Frontal cortex (tissue), 4 donors: Measurements from ENCODE around the gene APP. TPM values are rescaled to one million over a fixed set of nuclear protein-coding genes. Genes with fewer than 3 reads are reported as not detected.
"Not testable (repeated sequence)": the region's sequence is repeated elsewhere in the genome, so short reads cannot be mapped to it uniquely, and the experiment has no call there.

Experiments used
- DNase-seq, 2 donors: peaks; one replicate each; pipeline ENCODE4 v3.0.0; 2012; ENCODE audit warnings: low spot score in 2 of 2
- FAIRE-seq: peaks from 2 replicates; lab custom pipeline; 2012; peaks lifted over from hg19 to GRCh38; lab: Jason Lieb, UNC
- total RNA-seq: library from RNA; depleted of rRNA; stranded (reverse); fragments of >200 nt; gene quantifications from one replicate; pipeline ENCODE4 v1.2.3, GENCODE V29; 2014
- donor health status: control.
- donor health status: control.
- donor health status: control.

The APP gene
- total RNA-seq, 1 donor from 2014 or later, result 549 TPM

DNA sequence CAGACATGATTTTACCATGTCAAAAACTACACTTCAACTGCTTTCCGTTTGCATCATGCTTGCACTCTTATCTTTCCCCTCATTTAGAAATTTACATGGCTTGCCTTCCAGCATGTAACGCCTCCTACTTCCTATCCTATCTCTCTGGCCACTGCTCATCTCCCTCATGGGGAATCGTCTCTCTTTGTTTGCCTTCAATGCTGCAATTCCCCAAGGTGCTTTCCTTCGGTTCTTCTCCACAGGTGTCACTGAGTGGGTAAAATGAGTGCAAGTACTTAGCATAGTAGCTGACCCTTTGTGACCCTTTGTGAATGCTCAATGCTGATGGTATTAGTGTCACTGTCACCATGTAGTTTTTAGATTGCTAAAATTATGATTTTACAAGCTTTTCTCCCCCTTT is 63.1 kb downstream of the APP start:
- no peak for DNase-seq
- FAIRE-seq, result no peak

GRCh38 chr21:26106562-26106961 is 64.0 kb downstream of the APP start:
- FAIRE-seq, result no peak
- no peak for DNase-seq

DNA sequence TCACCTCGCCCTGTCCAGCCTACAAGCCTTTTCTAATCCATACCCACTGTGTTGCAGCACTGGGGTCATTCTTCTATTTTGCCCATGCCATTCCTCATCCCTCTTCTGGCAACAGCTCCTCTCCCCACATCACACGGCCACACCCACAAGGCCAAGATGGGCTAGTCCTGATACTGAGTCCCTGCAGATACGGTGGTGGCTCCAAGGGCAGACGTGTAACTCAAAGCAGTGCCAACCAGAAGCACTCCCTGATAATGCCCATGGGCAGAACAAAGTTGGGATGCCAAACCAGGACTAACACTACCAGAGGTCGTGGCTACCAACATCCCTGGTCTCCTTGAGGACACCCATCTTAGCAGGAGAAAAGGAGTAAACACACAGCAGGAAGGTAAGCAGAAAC is 64.8 kb downstream of the APP start:
- FAIRE-seq (no peak), DNase-seq (no peak)

- DNase-seq (no peak), FAIRE-seq (no peak)
Measured at GRCh38 chr21:26100573-26100972, 70.0 kb downstream of the APP start.

- no peak for FAIRE-seq
- DNase-seq, result no peak
Measured at GRCh38 chr21:26099610-26100219, 70.9 kb downstream of the APP start.

- FAIRE-seq, result no peak
- no peak for DNase-seq
Measured at GRCh38 chr21:26098772-26099397, 71.7 kb downstream of the APP start.

GRCh38 chr21:26097475-26097874 is 73.1 kb downstream of the APP start:
- DNase-seq (no peak), FAIRE-seq (no peak)

DNA sequence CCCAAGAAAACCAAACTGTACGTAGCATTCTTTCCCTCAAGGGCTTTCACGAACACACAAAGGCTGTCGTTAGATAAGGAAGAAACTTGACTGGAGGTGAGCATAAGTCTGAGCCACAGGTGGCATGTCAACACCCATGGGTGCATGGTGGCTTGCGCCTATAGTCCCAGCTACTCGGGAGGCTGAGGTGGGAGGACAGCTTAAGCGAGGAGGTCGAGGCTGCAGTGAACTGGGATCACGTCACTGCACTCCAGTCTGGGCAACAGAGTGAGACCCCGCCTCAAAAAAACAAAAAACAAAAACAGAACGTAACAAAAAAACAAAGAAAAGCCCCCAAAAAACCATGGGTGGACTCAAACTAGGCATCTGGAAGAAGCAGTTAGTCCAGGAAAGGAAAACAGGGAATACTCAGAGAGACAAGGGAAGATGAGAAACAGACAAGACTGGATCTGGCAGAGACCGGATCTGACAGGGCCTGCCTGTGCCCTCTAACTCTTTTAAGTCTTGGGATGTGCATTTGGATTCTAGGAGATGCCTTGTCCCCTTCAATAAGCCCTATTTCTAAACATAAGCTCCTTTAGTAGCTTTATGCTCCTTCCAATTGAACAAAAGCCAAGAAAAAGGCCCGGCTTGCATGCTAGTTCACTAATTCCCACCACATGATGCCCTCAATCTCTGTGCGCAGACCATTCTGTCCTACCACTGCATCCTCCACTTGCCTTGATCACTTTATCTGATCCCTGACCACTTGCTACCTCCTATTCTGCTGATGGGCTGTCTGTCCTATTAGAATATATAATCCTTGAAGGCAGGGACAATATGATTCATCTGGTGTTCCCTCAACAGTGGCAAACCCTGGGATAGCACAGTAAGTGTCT is 73.8 kb downstream of the APP start:
- DNase-seq (no peak), FAIRE-seq (no peak)

- no peak for DNase-seq
- FAIRE-seq, result no peak
Measured at GRCh38 chr21:26095131-26095530, 75.4 kb downstream of the APP start.

GRCh38 chr21:26093122-26093521 is 77.4 kb downstream of the APP start:
- DNase-seq, result no peak

DNA sequence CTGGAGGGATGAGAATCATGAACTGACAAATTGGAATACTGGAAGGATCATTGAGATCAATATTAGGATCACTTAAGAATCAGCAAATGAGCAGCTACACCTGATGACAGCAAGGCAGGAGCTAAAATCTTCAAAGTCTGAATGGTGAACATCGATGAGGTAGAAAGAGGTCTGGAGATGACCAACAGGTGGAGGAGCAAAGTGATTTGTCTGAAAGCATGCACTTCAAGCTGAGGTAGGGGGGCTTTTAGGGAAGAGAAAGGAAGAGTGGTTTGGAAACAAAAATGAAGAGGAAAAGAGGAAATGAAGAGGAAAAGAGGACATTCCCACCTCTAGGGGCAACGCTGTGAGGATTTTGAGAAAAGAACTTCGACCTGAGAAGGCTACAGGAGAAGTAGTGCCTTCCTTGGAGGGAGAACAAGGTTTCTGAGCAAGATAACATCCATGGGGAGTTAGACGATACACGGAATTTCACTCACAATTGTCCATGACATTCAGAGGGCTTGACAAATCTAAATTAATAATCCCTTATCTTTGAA is 79.0 kb downstream of the APP start:
- DNase-seq (no peak), FAIRE-seq (no peak)

More at GRCh38 chr21:26093122-26093521, 77.4 kb downstream of the APP start:
- FAIRE-seq, result no peak

DNA sequence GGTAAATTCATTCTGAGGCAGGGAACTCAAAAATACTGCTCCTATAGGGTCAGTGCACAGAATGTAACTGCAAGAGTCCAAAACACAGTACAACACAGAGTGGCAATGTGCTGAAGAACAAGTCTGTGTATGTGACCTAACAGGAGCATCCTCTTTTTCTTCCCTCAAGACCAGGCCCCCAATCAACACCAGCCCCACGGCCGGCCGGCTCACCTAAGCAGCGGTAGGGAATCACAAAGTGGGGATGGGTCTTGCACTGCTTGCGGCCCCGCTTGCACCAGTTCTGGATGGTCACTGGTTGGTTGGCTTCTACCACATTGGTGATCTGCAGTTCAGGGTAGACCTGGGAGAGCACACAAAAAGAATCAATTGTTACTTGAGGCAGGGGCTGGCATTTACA is 80.8 kb downstream of the APP start:
- no peak for FAIRE-seq
- DNase-seq, result no peak

DNA sequence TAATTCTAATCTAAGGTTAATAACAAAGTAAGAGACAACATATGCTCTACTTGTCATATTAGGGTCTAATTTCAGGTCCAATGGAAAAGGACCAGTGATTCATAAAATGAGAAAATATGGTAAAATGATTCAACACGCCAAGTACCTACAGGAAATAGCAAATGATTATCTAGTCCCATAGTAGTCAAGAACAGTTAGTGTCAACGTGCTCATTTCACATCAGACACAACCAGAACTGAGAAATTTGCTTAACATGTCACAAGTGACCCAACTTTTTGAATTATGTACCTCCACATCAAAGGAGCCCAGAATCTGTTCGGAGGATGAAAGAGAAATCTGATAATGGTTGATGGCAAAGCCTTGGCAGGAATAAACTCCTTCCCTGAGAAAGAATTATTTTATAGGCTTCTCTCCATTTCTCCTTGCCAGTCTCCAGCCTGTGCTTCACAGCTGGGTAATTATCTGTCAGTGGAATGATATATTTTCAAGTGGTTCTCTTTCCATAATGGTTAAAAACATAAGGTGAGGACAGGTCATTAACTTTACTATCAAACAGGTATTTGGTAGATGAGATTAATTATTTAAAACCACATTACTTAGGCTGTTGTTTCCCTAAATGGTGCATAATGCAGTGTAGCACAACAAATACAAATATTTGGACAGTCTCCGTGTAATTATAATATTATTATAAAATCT is 83.2 kb downstream of the APP start:
- FAIRE-seq, result no peak
- DNase-seq, result no peak

- no peak for DNase-seq
- no peak for FAIRE-seq
Measured at GRCh38 chr21:26085882-26086281, 84.7 kb downstream of the APP start.

- FAIRE-seq (no peak), DNase-seq (no peak)
Measured at GRCh38 chr21:26085127-26085526, 85.4 kb downstream of the APP start.

DNA sequence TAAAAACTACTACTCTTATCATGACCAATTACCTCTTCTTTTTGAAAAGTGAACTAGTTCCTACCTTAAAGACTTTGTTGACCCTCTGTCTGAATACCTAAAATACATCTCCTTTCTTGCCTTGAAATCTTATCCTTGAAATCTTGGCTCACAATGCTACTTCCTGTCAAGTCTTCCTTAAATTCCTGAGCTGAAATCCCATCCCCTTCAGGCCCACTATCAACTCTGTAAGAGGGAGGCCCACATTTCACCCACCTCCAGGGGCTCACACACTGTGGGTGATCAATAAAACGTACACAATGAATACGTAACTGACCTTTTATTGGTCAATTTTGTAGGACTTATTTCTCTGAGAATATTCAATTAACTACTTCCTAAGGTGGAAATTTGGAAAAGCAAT is 88.0 kb downstream of the APP start:
- FAIRE-seq (no peak), DNase-seq (no peak)

DNA sequence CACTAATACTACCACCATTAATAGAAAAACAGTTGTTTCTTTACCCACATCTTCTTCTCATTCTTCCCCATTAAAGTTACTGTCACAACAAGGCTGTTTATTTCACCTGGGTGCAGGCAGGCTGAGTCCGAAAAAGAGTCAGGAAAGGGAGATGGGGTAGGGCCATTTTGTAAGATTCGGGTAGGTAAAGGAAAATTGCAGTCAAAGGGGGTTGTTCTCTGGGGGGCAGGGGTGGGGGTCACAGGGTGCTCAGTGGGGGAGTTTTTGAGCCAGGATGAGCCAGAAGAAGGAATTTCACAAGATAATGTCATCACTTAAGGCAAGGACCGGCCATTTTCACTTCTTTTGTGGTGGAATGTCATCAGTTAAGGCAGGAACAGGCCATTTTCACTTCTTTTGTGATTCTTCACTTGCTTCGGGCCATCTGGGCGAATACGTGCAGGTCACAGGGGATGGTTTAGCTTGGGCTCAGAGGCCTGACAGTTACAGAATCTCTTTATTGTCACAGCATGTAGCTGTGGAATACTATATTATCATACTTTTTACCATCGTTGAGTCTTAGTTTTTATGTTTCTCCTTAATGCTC is 89.3 kb downstream of the APP start:
- not testable (repeated sequence) for FAIRE-seq, DNase-seq

- DNase-seq, result no peak
Measured at GRCh38 chr21:26080211-26080610, 90.4 kb downstream of the APP start.

DNA sequence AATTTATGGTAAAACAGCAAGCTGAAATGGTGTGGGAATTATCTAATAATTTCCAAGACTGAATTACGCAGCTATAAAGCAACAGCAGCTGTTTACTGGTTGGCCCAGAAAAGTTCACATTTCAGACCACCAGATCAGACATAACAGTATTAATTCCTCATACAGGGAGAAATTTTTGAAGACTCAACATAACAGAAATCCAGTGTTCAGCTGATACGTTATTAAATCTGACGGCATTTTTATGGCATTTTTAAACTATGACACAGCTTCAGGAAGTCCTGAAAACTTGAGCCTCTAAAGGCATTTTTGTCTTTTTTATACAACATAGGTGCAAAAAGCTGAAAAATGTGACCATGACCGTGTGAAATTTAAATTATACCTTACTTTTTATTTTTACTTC is 91.2 kb downstream of the APP start:
- DNase-seq, result no peak
- FAIRE-seq, result no peak

More at GRCh38 chr21:26080211-26080610, 90.4 kb downstream of the APP start:
- FAIRE-seq, result no peak

- DNase-seq (no peak), FAIRE-seq (no peak)
Measured at GRCh38 chr21:26077521-26077920, 93.0 kb downstream of the APP start.
